ENCODE results near the gene WNT7A.

WNT7A gene

DNA sequence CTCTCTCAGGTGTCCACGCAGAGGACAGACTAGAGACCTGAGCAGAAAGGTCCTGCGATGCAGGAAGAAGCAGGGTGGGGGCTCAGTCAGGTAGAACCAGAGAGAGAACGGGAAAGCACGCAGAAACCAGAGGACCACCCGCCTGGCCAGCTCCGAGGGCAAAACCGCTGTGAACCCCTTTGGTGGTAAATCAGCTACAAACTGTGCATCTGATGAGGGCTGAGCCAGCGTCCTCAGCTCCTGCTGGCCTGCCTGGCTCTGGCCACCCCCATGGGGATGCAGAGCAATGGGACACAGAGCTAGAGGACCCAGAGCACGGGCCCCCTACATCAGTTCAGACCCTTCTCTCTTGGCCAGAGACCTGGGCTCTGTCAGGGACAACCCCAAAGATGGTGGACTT lies 44.6 kb downstream of the WNT7A start:
- Mint-ChIP-seq H3K27me3 (no peaks in the 10 kb centered on the region), H3K27ac (no peak overlapping the region), H3K9me3 (no peaks in the 10 kb centered on the region)

DNA sequence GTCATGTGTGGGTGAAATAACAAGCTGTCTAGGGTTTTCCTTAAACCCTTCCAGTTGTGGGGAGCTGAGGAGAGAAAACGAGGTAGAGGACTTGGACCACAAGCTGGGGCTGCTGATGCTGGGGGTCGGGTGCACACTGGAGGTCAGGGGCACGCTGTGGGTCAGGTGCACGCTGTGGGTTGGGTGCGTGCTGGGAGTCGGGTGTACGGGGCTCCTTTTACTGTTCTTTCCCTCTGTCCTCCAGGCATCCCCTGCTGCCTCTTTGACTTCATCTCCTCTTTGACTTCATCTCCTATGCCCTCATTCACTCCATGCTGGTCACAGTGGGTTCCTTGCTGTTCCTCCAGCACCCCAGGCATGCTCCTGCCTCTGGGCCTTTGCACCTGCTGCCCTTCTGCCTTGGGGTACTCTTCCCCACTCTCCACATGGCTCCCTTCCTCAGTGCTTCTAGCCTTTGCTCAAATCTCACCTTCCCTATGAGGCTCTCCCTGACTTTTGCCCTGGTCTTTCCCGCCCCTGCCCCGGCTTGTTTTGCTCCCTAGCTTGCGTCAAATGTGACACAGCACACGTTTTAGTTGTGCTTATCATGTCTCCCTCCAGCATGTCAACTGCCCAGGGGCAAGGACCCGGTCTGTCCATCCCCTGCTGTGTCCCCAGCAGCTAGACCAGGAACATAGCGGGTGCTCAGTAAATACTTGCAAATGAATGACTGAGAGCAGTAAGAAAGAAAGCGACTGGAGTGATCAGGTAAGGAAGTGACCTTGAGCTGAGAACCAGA lies 45.4 kb downstream of the WNT7A start:
- Mint-ChIP-seq H3K27ac (peak overlapping the region; percentile 55), H3K4me3 (no peak overlapping the region)

More for the DNA sequence above, 44.6 kb downstream of the WNT7A start:
- peaks cover 16% of the 10 kb centered on the region for H3K4me1 Mint-ChIP-seq
- H3K36me3 Mint-ChIP-seq: peaks cover 4% of the 10 kb centered on the region
- H3K4me3 Mint-ChIP-seq: no peak overlapping the region

GRCh38 chr3:13833506-13834257 lies 46.2 kb downstream of the WNT7A start:
- Mint-ChIP-seq H3K4me1 (peaks cover 21% of the 10 kb centered on the region), H3K9me3 (no peaks in the 10 kb centered on the region), H3K36me3 (peaks cover 4% of the 10 kb centered on the region), H3K27ac (peak overlapping the region; percentile 55), H3K27me3 (no peaks in the 10 kb centered on the region), H3K4me3 (no peak overlapping the region)

More for the DNA sequence above, 45.4 kb downstream of the WNT7A start:
- no peaks in the 10 kb centered on the region for H3K27me3 Mint-ChIP-seq
- H3K9me3 Mint-ChIP-seq: no peaks in the 10 kb centered on the region
- H3K36me3 Mint-ChIP-seq: peaks cover 4% of the 10 kb centered on the region
- peaks cover 16% of the 10 kb centered on the region for H3K4me1 Mint-ChIP-seq

- Mint-ChIP-seq H3K4me3 (no peak overlapping the region), H3K9me3 (no peaks in the 10 kb centered on the region), H3K36me3 (peaks cover 4% of the 10 kb centered on the region), H3K27me3 (no peaks in the 10 kb centered on the region), H3K4me1 (peaks cover 21% of the 10 kb centered on the region), H3K27ac (peak overlapping the region; percentile 55)
These were observed 47.7 kb downstream of the WNT7A start for GRCh38 chr3:13832130-13832529.

- peaks cover 4% of the 10 kb centered on the region for H3K36me3 Mint-ChIP-seq
- no peaks in the 10 kb centered on the region for H3K27me3 Mint-ChIP-seq
- no peak overlapping the region for H3K27ac Mint-ChIP-seq
- H3K9me3 Mint-ChIP-seq: no peaks in the 10 kb centered on the region
- H3K4me1 Mint-ChIP-seq: peaks cover 21% of the 10 kb centered on the region
- H3K4me3 Mint-ChIP-seq: no peak overlapping the region
These were observed 48.4 kb downstream of the WNT7A start for GRCh38 chr3:13831386-13831996.

DNA sequence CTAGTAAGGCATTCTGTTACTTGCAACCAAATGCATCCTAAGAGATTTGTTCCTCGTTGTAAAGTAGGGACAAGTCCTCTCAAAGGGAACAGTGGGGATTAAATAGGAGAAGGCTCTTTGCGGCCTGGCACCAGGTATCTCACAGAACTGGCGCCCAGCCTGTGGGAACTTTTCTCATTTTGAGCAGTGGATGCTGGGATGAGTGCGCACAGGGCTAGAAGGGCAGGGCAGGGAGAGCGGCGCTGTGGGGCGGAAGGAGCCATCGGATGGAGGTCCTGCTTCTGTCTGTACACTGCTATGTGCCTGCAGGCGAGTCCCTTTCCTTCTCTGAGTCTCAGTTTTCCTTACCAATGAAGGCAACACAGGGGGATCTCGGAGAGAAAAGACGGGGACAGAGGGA lies 50.6 kb downstream of the WNT7A start:
- H3K27me3 Mint-ChIP-seq: no peaks in the 10 kb centered on the region
- H3K4me1 Mint-ChIP-seq: peaks cover 10% of the 10 kb centered on the region
- peaks cover 2% of the 10 kb centered on the region for H3K36me3 Mint-ChIP-seq
- no peak overlapping the region for H3K27ac Mint-ChIP-seq
- no peak overlapping the region for H3K4me3 Mint-ChIP-seq
- H3K9me3 Mint-ChIP-seq: no peaks in the 10 kb centered on the region

GRCh38 chr3:13828501-13829265 lies 51.2 kb downstream of the WNT7A start:
- H3K4me1 Mint-ChIP-seq: peaks cover 10% of the 10 kb centered on the region
- no peak overlapping the region for H3K4me3 Mint-ChIP-seq
- H3K36me3 Mint-ChIP-seq: peaks cover 6% of the 10 kb centered on the region
- no peak overlapping the region for H3K27ac Mint-ChIP-seq
- H3K27me3 Mint-ChIP-seq: no peaks in the 10 kb centered on the region
- H3K9me3 Mint-ChIP-seq: no peaks in the 10 kb centered on the region

DNA sequence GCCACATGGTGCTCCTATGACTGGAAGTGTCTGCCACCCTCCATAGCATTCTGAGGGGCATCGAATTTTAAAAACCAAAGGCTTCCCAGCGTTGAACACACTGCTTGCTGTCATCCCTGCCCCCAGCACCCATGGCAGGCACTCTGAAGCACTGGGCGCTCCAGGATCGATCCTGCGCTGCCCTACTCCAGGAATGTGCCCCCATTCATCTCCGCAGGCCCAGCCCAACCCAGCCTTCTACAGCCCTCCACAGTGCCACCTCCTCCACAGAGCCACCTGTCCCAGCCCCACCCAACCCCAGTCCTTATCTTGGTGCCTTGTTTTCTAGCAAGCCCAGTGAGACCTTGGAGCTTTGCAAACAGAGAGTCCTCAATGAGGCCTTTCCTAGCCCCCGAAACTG lies 52.2 kb downstream of the WNT7A start:
- Mint-ChIP-seq H3K27me3 (no peaks in the 10 kb centered on the region), H3K36me3 (peaks cover 6% of the 10 kb centered on the region), H3K4me3 (no peak overlapping the region), H3K27ac (no peak overlapping the region), H3K9me3 (no peaks in the 10 kb centered on the region), H3K4me1 (peaks cover 4% of the 10 kb centered on the region)

GRCh38 chr3:13827256-13827655 lies 52.6 kb downstream of the WNT7A start:
- peaks cover 6% of the 10 kb centered on the region for H3K4me1 Mint-ChIP-seq
- H3K4me3 Mint-ChIP-seq: no peak overlapping the region
- H3K27ac Mint-ChIP-seq: no peak overlapping the region
- H3K36me3 Mint-ChIP-seq: peaks cover 7% of the 10 kb centered on the region
- H3K27me3 Mint-ChIP-seq: no peaks in the 10 kb centered on the region
- no peaks in the 10 kb centered on the region for H3K9me3 Mint-ChIP-seq

GRCh38 chr3:13826672-13827071 lies 53.2 kb downstream of the WNT7A start:
- no peaks in the 10 kb centered on the region for H3K9me3 Mint-ChIP-seq
- no peaks in the 10 kb centered on the region for H3K27me3 Mint-ChIP-seq
- H3K36me3 Mint-ChIP-seq: peaks cover 8% of the 10 kb centered on the region
- H3K4me3 Mint-ChIP-seq: no peak overlapping the region
- H3K4me1 Mint-ChIP-seq: peaks cover 8% of the 10 kb centered on the region
- H3K27ac Mint-ChIP-seq: peak overlapping the region; percentile 66

- Mint-ChIP-seq H3K36me3 (peaks cover 8% of the 10 kb centered on the region), H3K27ac (no peak overlapping the region), H3K27me3 (no peaks in the 10 kb centered on the region), H3K4me1 (peaks cover 8% of the 10 kb centered on the region), H3K9me3 (no peaks in the 10 kb centered on the region), H3K4me3 (no peak overlapping the region)
These were observed 54.0 kb downstream of the WNT7A start for GRCh38 chr3:13825821-13826220.

DNA sequence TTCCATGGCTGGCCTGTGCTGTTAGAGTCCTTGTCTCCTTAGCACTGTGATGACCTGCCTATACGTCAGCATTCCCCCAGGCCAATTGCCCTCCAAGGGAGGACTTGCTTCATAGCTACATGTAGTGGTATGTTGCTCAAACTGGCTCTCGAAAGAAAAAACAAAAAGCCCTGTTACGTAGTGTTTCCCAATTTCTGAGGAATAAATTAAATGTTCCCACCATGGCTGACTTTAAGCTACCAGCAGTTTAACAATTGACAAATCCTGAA lies 54.6 kb downstream of the WNT7A start:
- H3K27ac Mint-ChIP-seq: no peak overlapping the region
- no peak overlapping the region for H3K4me3 Mint-ChIP-seq
- no peaks in the 10 kb centered on the region for H3K9me3 Mint-ChIP-seq
- H3K27me3 Mint-ChIP-seq: no peaks in the 10 kb centered on the region
- peaks cover 8% of the 10 kb centered on the region for H3K4me1 Mint-ChIP-seq
- peaks cover 8% of the 10 kb centered on the region for H3K36me3 Mint-ChIP-seq

- Mint-ChIP-seq H3K27ac (no peak overlapping the region), H3K4me1 (peaks cover 8% of the 10 kb centered on the region)
These were observed 55.2 kb downstream of the WNT7A start for GRCh38 chr3:13824521-13825310.

DNA sequence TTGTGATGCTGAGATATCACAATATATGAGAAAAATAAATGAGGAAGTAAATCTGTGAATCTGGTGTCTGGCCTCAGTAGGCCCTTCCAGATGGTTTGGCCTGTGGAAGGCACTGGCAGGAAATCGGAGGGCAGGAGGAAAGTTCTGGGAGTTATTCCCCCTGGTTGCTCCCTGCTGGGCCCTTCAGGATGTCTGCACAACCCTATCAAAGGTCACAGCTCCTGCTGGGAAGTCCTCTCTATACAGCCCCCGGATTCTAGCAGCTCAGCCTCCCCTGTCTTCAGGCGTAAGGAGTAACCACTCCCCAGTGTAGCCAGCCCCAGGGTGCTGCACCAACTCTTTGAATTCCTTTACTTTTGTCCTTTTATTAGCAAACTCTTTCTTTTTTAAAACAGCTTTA lies 56.2 kb downstream of the WNT7A start:
- Mint-ChIP-seq H3K4me3 (no peak overlapping the region), H3K9me3 (no peaks in the 10 kb centered on the region), H3K27me3 (no peaks in the 10 kb centered on the region), H3K27ac (no peak overlapping the region), H3K36me3 (peaks cover 13% of the 10 kb centered on the region), H3K4me1 (peaks cover 3% of the 10 kb centered on the region)

More at GRCh38 chr3:13824521-13825310, 55.2 kb downstream of the WNT7A start:
- peaks cover 10% of the 10 kb centered on the region for H3K36me3 Mint-ChIP-seq
- H3K4me3 Mint-ChIP-seq: no peak overlapping the region
- no peaks in the 10 kb centered on the region for H3K27me3 Mint-ChIP-seq
- no peaks in the 10 kb centered on the region for H3K9me3 Mint-ChIP-seq
